Measurements from ENCODE around the gene ARAF. TPM values are rescaled to one million over a fixed set of nuclear protein-coding genes. Genes with fewer than 3 reads are reported as not detected.

ARAF gene
- polyA plus RNA-seq, 1 experiment, result 27.3 TPM

DNA sequence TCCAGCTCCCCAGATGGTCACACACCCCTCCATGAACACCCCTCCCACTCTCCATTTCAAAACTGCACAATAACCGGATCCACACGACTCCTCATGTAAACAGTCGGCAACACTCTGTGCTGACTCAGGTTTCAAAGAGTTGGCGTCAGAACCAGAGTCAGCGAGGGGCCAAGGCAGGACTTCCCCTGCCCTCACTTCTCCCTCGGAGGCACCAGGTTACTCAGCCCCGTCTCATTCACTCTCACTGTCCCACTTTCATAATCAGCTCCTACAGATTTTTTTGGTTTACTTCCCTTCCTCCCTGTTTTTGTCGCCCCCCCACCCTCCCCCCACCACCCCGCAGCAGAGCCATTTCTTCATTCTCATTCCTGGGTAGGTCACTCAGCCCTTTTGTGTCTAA lies 18.5 kb downstream of the ARAF start:
- ChIA-PET POLR2A (interaction anchor here (0.6 kb wide), 1 partner anchor 155 kb away, joined by 5 read pairs; no protein-coding TSS in a partner anchor), CTCF (interaction anchor here (0.6 kb wide), 1 partner anchor 267 kb away, joined by 3 read pairs; no protein-coding TSS in a partner anchor)
- Histone ChIP-seq H3K27ac (ENCODE audit: low read depth, low read length) (peak overlapping the region; percentile 31), H3K9me3 (ENCODE audit: control insufficient read depth, insufficient read depth, low read length) (no peaks in the 10 kb centered on the region), H3K27me3 (ENCODE audit: control insufficient read depth, insufficient read depth, low read length) (no peaks in the 10 kb centered on the region), H3K4me3 (ENCODE audit: low read depth, low read length) (no peak overlapping the region)
- no peak for DNase-seq (ENCODE audit: low read depth, low spot score)
- TF ChIP-seq, protein P1, sequence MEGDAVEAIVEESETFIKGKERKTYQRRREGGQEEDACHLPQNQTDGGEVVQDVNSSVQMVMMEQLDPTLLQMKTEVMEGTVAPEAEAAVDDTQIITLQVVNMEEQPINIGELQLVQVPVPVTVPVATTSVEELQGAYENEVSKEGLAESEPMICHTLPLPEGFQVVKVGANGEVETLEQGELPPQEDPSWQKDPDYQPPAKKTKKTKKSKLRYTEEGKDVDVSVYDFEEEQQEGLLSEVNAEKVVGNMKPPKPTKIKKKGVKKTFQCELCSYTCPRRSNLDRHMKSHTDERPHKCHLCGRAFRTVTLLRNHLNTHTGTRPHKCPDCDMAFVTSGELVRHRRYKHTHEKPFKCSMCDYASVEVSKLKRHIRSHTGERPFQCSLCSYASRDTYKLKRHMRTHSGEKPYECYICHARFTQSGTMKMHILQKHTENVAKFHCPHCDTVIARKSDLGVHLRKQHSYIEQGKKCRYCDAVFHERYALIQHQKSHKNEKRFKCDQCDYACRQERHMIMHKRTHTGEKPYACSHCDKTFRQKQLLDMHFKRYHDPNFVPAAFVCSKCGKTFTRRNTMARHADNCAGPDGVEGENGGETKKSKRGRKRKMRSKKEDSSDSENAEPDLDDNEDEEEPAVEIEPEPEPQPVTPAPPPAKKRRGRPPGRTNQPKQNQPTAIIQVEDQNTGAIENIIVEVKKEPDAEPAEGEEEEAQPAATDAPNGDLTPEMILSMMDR (IDR thresholded peaks at IDR 0.05; ENCODE audit: low read depth, low read length), result no peak

DNA sequence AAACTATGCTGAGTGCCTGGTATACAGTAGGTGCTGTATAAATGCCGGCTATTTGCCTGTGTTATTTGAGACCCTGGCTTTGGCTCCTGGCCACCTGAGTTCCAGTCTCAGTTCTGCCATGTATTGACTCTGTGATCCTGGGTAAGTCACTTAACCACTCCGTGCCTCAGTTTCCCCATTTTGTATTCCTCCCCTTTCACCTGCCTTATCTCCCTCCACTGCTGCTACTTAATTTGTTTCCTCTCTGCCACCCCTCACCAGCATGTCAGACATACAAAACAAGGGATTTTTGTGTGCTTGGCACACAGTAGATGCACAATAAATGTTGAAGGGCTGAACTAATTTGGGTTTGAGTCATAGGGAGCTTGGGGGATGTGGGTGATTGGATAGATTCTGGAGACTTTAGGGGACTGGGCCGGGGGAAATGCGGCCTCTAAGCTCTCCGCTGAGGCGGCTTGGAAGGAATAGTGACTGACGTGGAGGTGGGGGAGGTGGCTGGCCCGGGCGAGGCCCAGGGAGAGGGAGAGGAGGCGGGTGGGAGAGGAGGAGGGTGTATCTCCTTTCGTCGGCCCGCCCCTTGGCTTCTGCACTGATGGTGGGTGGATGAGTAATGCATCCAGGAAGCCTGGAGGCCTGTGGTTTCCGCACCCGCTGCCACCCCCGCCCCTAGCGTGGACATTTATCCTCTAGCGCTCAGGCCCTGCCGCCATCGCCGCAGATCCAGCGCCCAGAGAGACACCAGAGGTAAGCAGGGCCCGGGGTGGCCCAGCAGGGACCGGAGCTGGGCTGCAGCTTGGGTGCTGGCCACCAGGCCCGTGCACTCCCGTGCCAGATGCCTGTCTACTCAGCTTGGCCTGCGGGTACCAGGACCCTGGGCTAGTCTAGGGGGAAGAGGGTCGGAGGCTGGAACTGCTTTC lies 21.0 kb downstream of the ARAF start, which contains the start of gene TIMP1:
TIMP1 (plus strand) TSS at position 706 of the 917 bp plus-strand sequence. CDS start 980 bp downstream, outside the sequence.
- TF ChIP-seq, protein P1 (IDR thresholded peaks at IDR 0.05; ENCODE audit: low read depth, low read length), result no peak
- POLR2A ChIA-PET, result interaction anchor here (0.6 to 1.3 kb wide), 6 partner anchors 14 to 56 kb away, joined by 3 to 6 read pairs (median 4); no protein-coding TSS in a partner anchor
- no peaks in the 10 kb centered on the region for H3K9me3 ChIP-seq (ENCODE audit: control insufficient read depth, insufficient read depth, low read length)
- H3K27me3 ChIP-seq (ENCODE audit: control insufficient read depth, insufficient read depth, low read length), result no peaks in the 10 kb centered on the region
- CTCF ChIA-PET, result no interaction called here
- peak within 1 kb of the TSS; percentile 79 for H3K4me3 ChIP-seq (ENCODE audit: low read depth, low read length)
- DNase-seq (ENCODE audit: low read depth, low spot score), result peak; percentile 78
- peak within 1 kb of the TSS; percentile 68 for H3K27ac ChIP-seq (ENCODE audit: low read depth, low read length)

DNA sequence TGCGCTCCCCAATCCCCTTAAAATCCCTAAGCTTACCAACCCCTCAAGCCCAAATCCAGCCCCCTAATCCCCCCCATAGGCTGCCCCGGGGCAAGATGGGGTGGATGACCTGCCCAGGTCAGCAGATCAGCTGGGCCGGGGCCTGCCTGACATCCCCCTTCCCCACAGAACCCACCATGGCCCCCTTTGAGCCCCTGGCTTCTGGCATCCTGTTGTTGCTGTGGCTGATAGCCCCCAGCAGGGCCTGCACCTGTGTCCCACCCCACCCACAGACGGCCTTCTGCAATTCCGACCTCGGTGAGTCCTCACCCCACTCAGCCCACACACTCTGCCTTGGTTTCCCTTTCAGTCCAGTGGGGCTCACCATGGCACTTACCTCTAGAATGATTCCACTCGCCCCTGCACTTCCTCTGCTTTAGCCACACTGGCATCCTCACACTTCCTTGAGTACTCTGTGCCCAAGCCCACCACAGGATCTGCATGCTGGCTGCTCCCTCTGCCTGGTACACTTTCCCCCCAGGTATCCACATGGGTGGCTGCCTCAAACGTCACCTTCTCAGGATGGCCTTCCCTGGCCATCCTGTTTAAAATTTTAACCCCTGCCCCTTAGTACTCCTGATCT lies 22.3 kb downstream of the ARAF start:
- DNase-seq (ENCODE audit: low read depth, low spot score), result no peak
- ChIA-PET POLR2A (no interaction called here), CTCF (no interaction called here)
- H3K9me3 ChIP-seq (ENCODE audit: control insufficient read depth, insufficient read depth, low read length), result no peaks in the 10 kb centered on the region
- peak overlapping the region; percentile 79 for H3K4me3 ChIP-seq (ENCODE audit: low read depth, low read length)
- H3K27me3 ChIP-seq (ENCODE audit: control insufficient read depth, insufficient read depth, low read length), result no peaks in the 10 kb centered on the region
- H3K27ac ChIP-seq (ENCODE audit: low read depth, low read length), result no peak overlapping the region
- TF ChIP-seq, protein P1 (IDR thresholded peaks at IDR 0.05; ENCODE audit: low read depth, low read length), result no peak

DNA sequence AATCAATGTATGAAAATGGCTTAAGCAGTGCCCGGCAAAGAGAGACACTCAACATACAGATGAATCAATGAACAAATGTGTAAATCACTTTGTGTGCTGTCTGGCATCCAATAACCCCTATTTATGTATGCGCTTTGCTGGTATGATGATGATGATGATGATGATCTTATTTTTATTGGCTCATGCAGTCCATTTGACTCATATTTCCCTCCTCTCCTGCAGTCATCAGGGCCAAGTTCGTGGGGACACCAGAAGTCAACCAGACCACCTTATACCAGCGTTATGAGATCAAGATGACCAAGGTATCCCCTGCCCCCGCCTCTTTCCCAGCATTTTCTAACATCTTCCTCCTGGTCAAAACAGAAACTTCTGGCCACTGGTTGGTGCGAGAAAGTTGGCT lies 23.7 kb downstream of the ARAF start:
- TF ChIP-seq, protein P1 (IDR thresholded peaks at IDR 0.05; ENCODE audit: low read depth, low read length), result no peak
- Histone ChIP-seq H3K4me3 (ENCODE audit: low read depth, low read length) (peak overlapping the region; percentile 79), H3K9me3 (ENCODE audit: control insufficient read depth, insufficient read depth, low read length) (no peaks in the 10 kb centered on the region), H3K27ac (ENCODE audit: low read depth, low read length) (no peak overlapping the region), H3K27me3 (ENCODE audit: control insufficient read depth, insufficient read depth, low read length) (no peaks in the 10 kb centered on the region)
- DNase-seq (ENCODE audit: low read depth, low spot score), result no peak
- ChIA-PET CTCF (no interaction called here), POLR2A (no interaction called here)

All from AG04450 (cell line).